ENCODE measurements around the gene KCNC1. TPM values are rescaled to one million over a fixed set of nuclear protein-coding genes. Genes with fewer than 3 reads are reported as not detected.
A peak's percentile ranks its signal among the peaks of the same experiment; 100 is the strongest.

KCNC1 gene
- total RNA-seq, 1 experiment from 2014 or later = 0.11 TPM

- in situ Hi-C loops (cut with HindIII; ENCODE audit: low pct_unique_long_range_greater_than_20kb, low sequenced_read_pairs) = no loop called here
- DNase-seq (ENCODE audit: low read depth, low spot score) = no peak
These were observed 78.9 kb downstream of the KCNC1 start for GRCh38 chr11:17813391-17814059.

- in situ Hi-C loops (cut with HindIII; ENCODE audit: low pct_unique_long_range_greater_than_20kb, low sequenced_read_pairs) = no loop called here
These were observed 80.0 kb downstream of the KCNC1 start for GRCh38 chr11:17814546-17814945.

GRCh38 chr11:17816232-17816931, 81.8 kb downstream of the KCNC1 start:
- in situ Hi-C loops (cut with HindIII; ENCODE audit: low pct_unique_long_range_greater_than_20kb, low sequenced_read_pairs) = no loop called here
- no peak for DNase-seq (ENCODE audit: low read depth, low spot score)

More at GRCh38 chr11:17814546-17814945, 80.0 kb downstream of the KCNC1 start:
- no peak for DNase-seq (ENCODE audit: low read depth, low spot score)

- in situ Hi-C loops (cut with HindIII; ENCODE audit: low pct_unique_long_range_greater_than_20kb, low sequenced_read_pairs) = no loop called here
- DNase-seq (ENCODE audit: low read depth, low spot score) = peak; percentile 51
These were observed 87.2 kb downstream of the KCNC1 start for GRCh38 chr11:17821648-17822400.

GRCh38 chr11:17822401-17822781, 87.8 kb downstream of the KCNC1 start:
- DNase-seq (ENCODE audit: low read depth, low spot score) = no peak
- in situ Hi-C loops (cut with HindIII; ENCODE audit: low pct_unique_long_range_greater_than_20kb, low sequenced_read_pairs) = no loop called here

- DNase-seq (ENCODE audit: low read depth, low spot score) = peak; percentile 45
- in situ Hi-C loops (cut with HindIII; ENCODE audit: low pct_unique_long_range_greater_than_20kb, low sequenced_read_pairs) = no loop called here
These were observed 92.4 kb downstream of the KCNC1 start for GRCh38 chr11:17827006-17827405.

GRCh38 chr11:17828311-17828751, 93.8 kb downstream of the KCNC1 start:
- in situ Hi-C loops (cut with HindIII; ENCODE audit: low pct_unique_long_range_greater_than_20kb, low sequenced_read_pairs) = no loop called here
- no peak for DNase-seq (ENCODE audit: low read depth, low spot score)

GRCh38 chr11:17831228-17831627, 96.6 kb downstream of the KCNC1 start:
- no peak for DNase-seq (ENCODE audit: low read depth, low spot score)
- in situ Hi-C loops (cut with HindIII; ENCODE audit: low pct_unique_long_range_greater_than_20kb, low sequenced_read_pairs) = no loop called here

GRCh38 chr11:17831883-17832282, 97.3 kb downstream of the KCNC1 start:
- in situ Hi-C loops (cut with HindIII; ENCODE audit: low pct_unique_long_range_greater_than_20kb, low sequenced_read_pairs) = no loop called here
- DNase-seq (ENCODE audit: low read depth, low spot score) = no peak

Other genes starting within 250 kb of the KCNC1 start
- not detected in 2 replicates for gene USH1C, start 190.4 kb upstream of the KCNC1 start, total RNA-seq (2014; rRNA removed; shearing (Covaris generic))
- not detected in 2 replicates for gene OTOG, start 187.5 kb upstream of the KCNC1 start, total RNA-seq (2014; rRNA removed; shearing (Covaris generic))
- gene MYOD1, start 15.2 kb upstream of the KCNC1 start, total RNA-seq (2014; rRNA removed; shearing (Covaris generic)) = not detected in 2 replicates

Data from SK-MEL-5 (cell line).